DMS53 treated with DMSO at 0.1 percent for 48 hours (cell line): ENCODE measurements around the gene ROR2.
"Not testable (repeated sequence)": the region's sequence is repeated elsewhere in the genome, so short reads cannot be mapped to it uniquely, and the experiment has no call there.

Experiments
- DNase-seq: peaks from one replicate; lab custom pipeline; 2025; ENCODE audit not compliant: unreplicated experiment; lab: John Stamatoyannopoulos, UW

Gene ROR2

GRCh38 chr9:91802391-91802790 is 147.6 kb downstream of the ROR2 start:
- no peak for DNase-seq

GRCh38 chr9:91800473-91801030 is 149.5 kb downstream of the ROR2 start:
- DNase-seq: no peak

GRCh38 chr9:91799113-91799744 is 150.8 kb downstream of the ROR2 start:
- no peak for DNase-seq

DNA sequence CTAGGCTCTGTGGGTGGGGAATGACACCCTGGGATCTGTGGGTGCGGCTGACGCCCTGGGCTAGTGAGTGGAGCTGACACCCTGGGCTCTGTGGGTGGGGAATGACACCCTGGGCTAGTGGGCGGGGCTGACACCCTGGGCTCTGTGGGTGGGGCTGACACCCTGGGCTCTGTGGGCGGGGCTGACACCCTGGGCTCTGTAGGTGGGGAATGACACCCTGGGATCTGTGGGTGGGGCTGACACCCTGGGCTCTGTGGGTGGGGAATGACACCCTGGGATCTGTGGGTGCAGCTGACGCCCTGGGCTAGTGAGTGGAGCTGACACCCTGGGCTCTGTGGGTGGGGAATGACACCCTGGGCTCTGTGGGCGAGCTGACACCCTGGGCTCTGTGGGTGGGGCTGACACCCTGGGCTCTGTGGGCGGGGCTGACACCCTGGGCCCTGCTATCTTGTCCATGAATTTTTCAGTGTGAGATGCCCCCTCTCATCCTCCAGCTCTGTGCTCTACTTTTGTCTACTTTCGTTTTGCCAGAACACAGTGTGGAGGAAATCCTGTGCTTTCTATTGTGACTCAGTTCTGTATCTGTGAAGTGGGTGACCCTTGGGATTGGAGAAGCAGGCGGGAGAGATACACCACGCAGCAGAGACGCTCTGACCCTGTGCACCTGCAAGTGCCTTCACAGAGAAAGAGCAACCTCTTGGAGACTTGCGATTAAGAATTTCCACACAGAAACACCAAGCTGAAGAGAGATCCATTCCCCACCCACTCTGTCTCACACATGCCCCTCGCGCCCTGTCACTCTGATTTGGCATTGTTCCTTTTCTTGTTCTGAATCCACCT is 151.5 kb downstream of the ROR2 start:
- not testable (repeated sequence) for DNase-seq

GRCh38 chr9:91797517-91797916 is 152.5 kb downstream of the ROR2 start:
- DNase-seq: not testable (repeated sequence)

DNA sequence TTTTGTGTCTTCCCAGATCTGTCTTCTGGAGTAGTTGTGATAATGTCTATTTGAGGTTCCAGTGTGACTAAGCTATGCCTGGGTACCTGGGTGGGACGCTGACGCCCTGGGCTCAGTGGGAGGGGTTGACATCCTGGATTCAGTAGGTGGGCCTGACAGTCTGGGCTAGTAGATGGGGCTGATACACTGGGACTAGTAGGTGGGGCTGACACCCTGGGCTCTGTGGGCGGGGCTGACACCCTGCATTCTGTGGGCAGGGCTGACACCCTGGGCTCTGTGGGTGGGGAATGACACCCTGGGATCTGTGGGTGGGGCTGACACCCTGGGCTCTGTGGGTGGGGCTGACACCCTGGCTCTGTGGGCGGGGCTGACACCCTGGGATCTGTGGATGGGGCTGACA is 153.5 kb downstream of the ROR2 start:
- DNase-seq: not testable (repeated sequence)

DNA sequence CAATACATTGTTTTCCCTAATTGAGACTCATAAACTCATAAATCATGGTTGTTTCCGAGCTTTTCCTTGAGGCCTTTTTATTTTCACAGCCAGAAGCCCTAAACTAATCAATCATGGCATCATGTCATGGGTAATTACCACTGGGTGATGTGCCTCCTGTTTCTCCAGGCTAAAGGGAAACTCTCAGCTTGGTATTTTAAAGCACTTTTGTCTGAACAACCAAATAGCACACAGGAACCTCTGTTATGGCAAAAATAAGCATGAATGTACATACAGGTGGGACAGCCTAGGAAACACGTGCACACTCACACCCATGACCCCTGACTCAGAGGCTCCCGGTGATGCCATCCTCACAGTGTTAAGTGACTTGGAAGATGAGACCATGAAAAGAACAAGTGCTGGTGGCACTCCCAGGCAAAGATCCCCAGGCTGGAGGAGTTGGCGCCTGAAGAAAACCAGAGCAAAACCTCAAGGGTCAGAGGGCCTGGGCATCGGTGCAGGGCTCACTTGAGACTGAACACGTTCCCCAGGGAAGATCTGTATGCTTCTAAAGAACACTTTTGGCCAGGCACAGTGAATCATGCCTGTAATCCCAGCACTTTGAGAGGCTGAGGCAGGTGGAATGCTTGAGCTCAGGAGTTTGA is 154.3 kb downstream of the ROR2 start:
- no peak for DNase-seq

GRCh38 chr9:91793371-91793770 is 156.7 kb downstream of the ROR2 start:
- not testable (repeated sequence) for DNase-seq

DNA sequence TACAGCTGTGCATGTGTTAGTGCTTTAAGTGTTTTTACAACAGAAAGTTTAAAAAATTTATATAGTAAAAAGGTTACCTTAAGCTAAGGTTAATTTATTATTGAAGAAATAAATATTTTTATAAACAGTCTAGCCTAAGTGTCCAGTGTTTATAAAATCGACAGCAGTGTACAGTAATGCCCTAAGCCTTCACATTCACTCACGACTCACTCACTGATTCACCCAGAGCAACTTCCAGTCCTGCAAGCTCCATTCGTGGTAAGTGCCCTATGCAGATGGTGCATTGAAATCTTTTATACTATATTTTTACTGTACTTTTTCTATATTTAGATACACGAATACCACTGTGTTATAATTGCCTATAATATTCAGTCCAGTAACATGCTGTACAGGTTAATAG is 159.1 kb downstream of the ROR2 start:
- no peak for DNase-seq

- DNase-seq: no peak
These were observed 160.1 kb downstream of the ROR2 start for GRCh38 chr9:91789941-91790340.

DNA sequence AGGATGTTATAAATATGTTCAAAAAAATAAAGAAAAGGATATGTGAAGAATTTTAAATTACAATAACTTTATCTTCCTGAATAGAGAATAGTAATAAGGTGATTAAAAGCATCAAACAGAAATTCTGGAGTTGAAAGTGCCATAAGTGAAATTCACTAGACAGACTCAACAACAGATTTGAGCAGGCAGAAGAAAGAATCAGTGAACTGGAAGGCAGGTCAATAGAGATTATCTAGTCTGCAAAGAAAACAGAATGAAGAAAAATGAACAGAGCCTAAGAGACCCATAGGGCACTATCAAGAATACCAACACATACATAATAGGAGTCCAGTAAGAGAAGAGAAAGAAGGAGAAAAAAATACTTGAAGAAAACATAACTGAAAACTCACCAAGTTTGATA is 162.1 kb downstream of the ROR2 start:
- no peak for DNase-seq

DNA sequence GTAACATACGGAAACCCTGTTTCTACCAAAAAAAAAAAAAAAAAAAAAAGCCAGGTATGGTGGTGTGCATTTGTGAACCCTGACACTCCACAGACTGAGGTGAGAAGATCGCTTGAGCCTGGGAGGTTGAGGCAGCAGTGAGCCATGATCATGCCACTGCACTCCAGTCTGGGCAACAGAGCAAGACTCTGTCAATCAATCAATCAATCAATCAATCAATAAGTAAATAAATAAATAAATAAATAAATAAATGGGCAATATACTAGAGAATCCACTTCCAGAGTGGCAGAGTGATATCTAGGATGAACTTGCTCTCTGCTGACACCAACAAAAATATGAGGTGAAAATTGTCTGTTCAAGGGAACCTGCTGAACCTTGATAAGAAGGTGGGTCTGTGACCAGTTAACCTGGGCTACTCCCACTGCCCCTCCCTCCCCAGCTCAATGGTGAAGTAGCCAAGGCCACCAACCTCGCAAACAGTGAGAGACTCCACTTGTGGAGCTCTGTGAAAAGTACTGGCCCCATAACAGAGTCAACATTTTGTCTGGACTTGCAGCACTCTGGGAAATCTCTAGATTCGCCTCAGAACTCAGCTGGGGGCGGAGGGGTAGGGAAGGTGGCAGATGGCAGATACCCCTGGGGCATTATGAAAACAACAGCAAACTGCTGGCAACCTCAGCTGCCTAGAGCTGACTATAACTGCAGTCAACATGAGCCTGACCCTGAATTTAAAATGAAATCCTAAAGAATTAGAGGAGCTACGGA is 163.7 kb downstream of the ROR2 start:
- no peak for DNase-seq

GRCh38 chr9:91785447-91785842 is 164.6 kb downstream of the ROR2 start:
- no peak for DNase-seq

- DNase-seq: no peak
These were observed 165.2 kb downstream of the ROR2 start for GRCh38 chr9:91784673-91785446.

DNA sequence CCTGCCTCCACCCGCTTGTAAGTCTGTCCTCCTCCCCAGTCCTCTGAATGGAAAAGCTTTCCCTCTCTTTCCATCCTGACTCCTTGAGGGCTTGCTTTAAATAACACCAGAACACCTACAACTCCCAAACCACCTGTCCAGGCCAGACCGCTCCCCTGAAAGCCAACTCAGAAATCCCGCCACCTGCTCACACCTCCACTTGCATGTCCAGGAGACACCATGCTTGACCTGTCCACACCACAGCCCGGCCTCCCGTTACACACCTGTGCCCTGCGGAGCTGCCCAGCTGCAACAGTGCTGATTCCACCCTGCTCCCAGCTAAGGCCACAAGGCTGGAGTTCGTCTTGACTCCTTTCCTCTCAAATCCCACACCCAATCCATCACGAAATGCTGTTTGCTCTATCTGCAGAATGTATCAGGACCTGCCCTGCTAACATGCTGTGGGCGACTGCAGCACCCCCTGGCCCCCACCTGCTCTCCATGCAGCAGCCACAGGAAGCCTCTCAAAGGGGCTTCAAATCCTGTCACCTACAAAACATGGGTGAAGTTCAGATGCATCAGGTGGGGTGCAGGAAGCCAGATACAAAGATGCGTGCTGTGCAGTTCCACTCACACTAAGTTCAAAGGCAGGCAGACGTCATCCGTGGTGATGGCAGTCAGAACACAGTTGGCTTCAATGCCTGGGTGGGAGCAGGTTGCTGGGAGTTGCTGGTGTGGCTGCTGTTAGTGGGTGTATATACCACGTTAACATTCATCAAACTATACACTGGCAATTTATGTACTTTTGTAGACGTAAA is 166.0 kb downstream of the ROR2 start:
- no peak for DNase-seq

DNA sequence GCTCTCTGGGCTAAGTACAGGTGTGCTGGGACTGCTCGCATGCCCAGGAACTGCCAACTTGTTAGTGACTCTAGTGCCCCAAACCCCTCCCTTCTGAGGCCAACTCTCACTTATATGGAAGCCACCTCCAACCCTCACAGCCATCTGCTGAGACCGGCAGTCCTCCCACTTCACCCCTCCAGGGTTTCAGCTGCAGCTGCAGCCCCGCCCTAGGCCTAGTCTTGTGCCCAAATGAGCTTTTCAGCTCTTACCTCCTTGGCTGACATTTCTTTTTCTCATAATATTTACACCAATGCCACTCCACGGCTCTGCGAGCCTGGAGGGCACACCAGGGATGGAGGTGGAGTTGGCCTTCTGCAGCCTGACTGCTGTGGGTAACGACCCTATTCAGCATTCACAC is 166.6 kb downstream of the ROR2 start:
- DNase-seq: no peak

GRCh38 chr9:91782708-91783214 is 167.3 kb downstream of the ROR2 start:
- no peak for DNase-seq

- DNase-seq: no peak
These were observed 168.1 kb downstream of the ROR2 start for GRCh38 chr9:91781906-91782305.

- no peak for DNase-seq
These were observed 168.9 kb downstream of the ROR2 start for GRCh38 chr9:91781116-91781515.
